AG20443 (cell line): ENCODE data around the gene CSNK1E.
"Not testable (repeated sequence)": the region's sequence is repeated elsewhere in the genome, so short reads cannot be mapped to it uniquely, and the experiment has no call there.

Experiments
- DNase-seq: peaks from one replicate; pipeline ENCODE4 v3.0.0; 2012; ENCODE audit warnings: low spot score, mixed read lengths

CSNK1E gene

DNA sequence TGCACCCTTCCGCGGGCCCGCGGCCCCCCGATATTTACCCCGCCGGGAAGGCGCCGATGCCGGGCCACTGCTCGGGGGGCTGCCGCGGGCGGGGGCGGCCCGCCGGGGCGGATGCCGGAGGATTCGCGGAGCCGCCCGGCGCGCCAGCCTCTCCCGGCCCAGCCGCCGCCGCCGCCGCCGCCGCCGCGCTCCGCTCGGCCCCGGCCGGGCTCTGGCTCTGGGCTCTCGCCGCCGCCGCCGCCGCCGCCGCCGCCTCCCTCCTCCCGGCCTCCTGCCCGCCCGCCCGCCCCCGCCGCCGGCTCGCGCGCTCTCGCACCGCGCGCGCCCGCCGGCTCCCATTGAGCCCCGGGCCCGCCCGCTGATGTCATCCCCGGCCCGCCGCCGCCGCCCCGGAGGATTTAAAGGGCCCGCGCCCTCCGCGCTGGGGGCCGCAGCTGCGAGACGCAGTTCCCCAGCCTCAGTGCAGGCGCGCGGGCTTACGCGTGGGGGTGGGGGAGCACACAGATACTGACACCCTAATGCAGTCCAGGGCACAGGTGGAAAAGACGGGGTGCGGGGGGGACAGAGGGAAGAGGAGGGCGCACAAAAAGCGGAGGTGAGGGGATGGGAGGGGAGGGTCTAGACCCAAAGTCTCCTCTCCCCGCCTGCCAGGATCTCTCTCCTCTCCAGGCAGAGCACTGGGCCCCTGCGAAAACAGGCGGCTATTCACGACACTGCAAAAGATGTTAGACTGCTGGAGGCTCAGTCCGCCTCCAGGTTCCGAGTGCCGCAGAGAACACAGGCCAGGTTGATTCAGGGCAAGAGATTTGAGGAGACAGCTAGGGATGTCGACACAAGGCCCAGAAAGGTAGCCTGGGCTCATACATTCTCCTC lies at the start of gene CSNK1E:
Gene CSNK1E, minus strand, starts transcription at position 312 of the 873 bp plus-strand sequence. CDS start 3,276 bp downstream, outside the sequence.
- peak; percentile 92 for DNase-seq

DNA sequence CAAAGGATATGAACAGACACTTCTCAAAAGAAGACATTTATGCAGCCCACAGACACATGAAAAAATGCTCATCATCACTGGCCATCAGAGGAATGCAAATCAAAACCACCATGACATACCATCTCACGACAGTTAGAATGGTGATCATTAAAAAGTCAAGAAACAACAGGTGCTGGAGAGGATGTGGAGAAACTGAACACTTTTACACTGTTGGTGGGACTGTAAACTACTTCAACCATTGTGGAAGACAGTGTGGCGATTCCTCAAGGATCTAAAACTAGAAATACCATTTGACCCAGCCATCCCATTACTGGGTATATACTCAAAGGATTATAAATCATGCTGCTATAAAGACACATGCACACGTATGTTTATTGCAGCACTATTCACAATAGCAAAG lies 48.6 kb upstream of the CSNK1E start:
- DNase-seq, result not testable (repeated sequence)

DNA sequence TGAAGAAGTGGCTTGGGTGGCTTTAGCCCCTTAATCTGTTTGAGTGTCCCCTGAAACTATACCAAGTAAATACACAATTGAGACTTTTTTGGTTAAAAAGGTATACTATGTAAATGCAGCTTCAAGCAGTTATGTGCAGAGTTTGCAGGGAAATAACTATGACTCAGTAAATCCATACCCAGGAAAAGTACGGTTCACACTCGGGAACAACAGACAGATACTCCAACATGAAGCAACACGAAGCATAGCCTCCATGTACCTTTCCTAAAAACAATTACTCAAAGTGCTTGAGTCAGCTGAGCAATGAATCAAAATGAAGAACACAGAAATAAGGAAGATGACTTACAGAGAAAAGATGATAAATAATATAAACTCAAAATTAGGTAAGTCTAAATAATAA lies 47.9 kb upstream of the CSNK1E start:
- DNase-seq, result not testable (repeated sequence)

DNA sequence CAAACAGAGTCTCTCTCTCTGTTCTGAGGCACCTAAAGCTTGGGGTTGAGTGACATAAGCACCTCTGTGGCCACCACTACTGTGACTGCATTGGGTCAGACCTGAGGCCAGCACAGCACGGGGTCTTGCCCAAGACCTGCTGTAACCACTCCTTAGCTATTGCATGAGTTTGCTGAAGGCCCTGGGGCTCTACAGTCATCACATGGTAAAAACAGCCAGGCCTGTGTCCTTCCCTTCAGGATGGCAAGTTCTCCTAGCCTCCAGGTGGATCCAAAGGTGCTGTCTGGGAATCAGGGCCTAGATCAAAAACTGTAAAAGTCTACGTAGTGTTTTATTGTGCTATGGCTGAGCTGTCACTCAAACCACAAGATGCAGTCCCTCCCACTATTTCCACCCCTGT lies 43.3 kb upstream of the CSNK1E start:
- DNase-seq, result not testable (repeated sequence)

DNA sequence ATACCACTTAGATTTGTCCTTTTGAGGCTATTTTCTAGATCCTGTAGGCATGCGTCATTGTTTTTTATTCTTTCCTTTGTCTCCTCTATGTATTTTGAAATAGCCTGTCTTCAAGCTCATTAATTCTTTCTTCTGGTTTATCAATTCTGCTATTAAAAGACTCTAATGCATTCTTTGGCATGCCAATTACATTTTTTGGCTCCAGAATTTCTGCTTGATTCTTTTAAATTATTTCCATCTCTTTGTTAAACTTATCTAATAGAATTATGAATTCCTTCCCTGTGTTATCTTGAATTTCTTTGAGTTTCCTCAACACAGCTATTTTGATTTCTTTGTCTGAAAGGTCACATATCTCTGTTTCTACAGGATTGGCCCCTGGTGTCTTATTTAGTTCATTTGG lies 42.6 kb upstream of the CSNK1E start:
- not testable (repeated sequence) for DNase-seq

DNA sequence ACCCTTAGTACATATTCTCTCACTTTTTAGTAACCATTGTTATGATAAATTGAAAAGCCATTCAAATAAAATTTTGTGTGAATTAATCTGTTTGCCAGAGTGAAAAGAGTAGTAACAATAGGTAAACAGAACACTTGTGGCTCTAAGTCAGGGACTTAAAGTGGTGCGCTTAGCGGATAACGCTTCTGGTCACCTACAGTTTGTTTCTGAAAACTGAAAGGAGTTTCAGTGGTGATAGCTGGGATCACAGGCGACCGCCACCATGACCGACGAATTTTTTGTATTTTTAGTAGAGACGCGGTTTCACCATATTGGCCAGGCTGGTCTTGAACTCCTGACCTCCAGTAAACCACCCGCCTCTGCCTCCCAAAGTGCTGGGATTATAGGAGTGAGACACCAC lies 40.7 kb upstream of the CSNK1E start:
- peak; percentile 0 for DNase-seq

DNA sequence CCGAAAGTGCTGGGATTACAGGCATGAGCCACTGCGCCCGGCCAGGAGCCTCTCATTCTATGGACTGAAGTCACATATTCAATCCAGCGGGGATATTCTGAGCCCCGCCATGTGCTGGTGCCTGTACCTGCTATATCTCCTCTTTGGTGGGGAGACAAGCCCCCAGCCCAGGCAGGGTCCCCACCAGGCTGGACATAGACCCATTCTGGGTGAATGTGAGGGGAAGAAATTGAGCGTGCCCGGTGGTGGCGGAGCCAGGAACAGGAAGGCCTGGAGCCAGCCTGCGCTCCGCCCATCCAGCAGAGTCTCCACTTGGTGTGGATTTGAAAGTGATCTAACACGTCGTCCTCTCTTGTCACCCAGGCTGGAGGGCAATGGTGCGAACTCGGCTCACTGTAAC lies 38.0 kb upstream of the CSNK1E start:
- DNase-seq, result peak; percentile 1

DNA sequence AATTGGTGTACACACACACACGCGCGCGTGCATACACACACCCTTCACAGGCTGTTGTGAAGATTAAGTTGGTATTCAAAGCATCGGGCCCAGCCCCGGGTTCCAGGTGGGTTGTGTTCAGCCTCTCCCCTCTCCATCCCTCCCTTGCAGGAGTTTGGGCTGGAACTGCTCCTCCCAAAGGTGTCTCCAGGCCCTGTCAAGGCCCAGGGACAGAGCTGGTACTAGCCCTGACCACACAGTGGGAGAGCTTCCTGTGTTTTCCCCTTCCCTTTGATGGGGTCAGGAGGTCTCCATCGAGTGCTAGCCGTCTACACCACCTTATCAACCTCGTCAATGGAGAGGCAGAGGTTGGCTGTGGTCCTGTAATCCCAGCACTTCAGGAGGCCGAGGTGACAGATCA lies 36.5 kb upstream of the CSNK1E start:
- peak; percentile 12 for DNase-seq

DNA sequence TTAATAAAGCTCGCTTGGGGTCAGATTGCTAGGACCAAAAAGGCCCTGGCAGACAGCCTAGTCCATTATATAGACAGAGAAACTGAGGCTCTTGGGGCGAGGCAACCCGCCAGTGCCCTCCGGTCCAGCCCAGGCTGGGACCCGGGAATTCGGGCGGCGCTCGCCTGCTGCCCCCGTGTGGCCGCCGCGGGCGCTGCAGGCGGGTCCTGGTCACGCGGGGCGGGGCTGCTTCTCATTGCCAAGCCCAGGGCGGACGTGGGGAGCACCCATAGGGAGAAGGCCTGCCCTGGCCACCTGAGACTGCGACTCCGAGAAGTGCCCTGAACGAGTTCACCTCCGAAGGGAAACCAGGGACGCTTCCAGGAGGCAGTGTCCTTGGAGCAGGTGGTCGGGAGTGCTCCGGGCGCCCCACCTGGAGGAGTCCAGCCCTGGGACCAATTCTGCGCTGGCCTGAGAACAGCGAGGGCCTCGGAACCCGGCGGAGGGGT lies 36.0 kb upstream of the CSNK1E start:
- DNase-seq, result peak; percentile 95

DNA sequence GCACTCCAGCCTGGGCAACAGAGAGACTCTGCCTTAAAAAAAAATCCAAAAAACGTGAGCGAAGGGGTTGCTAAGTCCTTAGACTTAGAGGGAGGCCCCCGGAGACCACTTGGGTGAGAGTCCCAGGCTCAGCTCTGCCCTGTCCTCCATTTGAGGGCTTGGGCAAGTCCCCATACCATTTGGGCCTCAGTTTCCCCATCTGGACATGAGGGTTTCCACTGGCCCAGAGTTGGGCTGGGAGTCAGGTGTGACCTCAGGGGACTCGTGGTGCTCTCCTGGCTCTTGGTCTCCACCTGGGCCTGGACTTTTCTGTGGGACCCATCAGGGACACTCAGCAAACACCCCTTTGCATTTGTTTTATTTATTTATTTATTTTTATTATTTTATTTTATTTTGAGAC lies 35.2 kb upstream of the CSNK1E start:
- DNase-seq, result no peak

DNA sequence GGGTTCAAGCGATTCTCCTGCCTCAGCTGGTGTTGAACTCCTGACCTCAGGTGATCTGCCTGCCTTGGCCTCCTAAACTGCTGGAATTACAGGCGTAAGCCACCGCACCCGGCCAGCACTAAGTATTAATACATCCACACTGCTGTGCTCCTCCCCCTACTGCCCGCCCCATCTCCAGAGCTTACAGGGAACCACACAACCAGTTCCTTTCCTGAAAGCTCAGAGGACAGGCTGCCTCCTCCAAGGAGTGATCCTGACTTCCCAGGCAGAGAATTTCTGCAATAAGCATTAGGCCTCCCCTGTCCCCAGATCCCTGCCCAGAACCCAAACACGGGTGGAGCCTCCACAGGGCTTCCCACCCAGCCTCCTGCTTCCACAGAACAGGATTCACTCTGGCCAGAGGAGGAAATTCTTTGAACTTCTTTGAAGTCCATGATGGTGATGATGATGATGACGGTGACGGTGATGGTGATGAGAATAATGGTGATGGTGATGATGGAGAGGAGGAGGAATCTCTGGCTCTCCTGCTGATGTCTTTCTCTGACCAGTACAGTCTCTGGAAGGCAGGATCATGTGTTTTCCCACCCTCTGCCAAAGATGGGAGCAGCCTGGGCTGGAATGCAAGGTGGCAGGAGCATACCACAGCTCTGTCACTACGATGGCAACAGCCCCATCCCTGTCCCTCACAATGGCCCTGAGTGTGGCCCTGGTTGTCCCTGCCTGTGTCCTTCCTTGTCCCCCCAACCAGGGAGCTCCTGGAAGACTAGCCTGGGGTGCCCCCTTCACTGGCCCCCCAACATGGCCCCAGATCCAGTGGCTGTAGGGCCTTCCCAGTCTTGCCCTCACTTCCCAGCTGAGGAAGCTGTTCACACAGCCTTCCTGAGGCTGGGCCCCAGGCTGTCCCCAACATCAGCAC lies 33.5 kb upstream of the CSNK1E start:
- no peak for DNase-seq

DNA sequence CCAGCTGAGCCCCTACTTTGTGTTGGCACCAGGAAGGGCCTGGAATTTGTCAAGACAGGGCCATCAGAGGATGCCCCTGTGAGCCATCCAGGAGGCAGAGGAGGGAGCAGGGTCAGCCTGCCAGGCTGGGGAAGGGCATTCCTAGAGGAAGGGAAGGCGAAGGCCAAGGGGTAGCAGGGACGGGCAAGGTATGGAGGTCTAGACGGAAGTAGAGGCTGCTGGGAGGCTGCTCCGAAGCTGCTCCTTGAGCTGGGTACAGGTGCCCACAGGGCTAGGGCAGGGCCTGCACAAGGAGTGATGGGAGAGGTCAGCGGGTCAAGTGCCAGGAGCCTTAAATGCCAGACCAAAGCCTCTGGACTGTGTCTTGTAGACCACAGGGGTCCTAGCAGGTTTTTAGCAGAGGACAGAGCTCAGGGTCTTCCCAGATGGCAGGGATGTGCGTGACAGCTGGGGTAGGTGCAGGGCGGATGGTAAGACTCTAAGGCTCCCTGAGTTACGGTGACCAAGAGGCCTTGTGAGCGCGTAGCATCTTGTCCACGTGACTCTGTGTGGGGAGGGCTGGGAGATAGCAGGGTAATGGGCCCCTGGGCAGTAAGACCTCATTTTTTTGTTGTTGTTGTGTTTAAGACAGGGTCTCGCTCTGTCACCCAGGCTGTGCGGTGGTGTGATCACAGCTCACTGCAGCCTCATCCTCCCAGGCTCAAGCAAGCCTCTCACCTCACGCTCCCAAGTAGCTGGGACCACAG lies 31.7 kb upstream of the CSNK1E start:
- DNase-seq, result no peak

DNA sequence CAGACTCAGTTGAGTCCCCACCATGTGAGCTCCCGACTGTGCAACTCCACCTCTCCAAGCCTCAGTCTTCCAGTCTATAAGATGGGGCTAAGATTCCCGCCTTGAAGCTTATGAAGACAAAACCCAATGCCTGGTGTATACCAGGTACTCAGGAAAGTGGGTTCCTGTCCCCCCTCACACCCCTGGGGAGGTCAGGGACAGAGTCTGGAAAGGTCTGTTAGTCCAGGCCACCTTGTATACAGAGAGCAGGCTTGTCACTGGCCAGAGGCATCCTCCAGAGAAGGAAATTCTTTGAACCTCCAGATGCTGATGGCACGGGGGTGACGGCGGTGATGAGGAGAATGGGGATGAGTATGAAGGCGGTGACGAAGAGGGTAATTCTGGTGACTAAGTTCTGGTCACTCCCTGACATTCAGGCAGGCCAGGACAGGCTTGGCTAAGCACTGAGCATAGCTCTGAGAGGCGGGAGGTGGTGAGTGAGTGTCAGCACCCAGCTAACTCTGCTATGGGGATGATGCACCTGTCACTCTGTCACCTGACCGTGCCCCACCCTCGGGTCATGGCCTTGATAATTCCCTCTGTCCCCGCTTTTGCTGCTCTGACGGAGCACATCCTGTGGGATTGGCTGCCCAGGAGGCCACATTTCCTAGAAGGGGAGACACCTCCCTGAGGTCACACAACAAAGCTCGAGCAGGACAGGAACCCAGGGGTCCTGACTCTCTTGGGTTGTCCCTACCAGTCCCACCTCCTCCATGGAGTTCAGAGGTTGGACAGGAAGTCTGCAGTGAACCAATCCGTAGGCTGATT lies 30.9 kb upstream of the CSNK1E start:
- DNase-seq, result peak; percentile 30

DNA sequence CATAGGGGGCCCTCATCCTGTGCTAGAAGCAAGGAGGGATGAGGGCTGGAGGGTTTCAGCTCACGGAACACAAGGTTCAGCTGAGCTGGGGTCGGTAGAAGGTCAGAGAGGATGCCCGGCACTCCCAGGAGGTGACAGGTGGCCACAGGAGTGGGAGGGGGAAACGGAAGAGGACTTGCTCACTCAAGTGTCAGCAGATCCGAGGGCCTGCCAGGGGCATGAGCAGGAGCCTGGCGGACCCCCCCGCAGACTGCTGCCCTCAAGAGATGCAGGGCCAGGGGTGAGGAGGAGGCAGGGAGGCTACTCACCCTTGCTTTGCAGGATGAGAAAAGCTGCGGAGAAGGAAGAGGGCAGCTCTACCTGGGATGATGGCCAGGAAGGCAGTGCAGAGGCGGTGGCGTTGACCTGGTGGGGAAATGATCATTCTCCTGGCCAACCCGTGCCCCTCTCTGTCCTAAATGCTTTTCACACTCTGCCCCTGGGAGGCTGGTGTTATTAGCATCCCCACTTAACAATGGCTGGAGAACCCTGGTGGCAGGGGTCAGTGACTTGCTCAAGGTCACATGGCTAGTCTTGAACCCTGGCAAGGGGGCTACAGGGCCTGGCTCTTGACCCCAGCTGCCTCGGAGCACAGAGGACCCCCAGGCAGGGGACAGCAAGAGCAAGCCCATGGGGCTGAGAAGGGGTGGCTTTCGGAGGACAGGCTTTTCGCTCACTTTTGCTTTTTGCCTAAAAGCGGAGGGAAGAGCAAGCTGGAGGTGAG lies 30.1 kb upstream of the CSNK1E start:
- DNase-seq, result no peak

DNA sequence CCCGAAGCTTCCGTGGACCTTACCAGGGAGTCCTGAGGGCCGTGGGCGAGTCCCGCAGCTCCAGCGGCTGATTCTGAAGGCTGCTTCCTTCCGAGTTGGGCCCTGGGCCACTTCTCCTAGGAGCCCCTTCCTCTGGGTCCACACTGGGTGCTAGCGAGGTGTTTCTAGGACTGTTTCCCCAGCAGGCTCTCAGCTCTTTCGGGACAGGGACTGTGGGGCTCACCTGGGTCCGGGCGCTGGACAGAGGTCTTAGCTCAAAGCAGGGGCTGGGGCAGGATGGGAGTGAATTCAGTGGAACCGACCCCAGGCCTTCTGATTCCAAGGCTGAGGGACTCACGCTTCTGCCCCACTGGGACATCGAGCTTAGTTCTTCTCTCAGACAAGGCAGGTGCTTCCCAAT lies 29.3 kb upstream of the CSNK1E start:
- no peak for DNase-seq

DNA sequence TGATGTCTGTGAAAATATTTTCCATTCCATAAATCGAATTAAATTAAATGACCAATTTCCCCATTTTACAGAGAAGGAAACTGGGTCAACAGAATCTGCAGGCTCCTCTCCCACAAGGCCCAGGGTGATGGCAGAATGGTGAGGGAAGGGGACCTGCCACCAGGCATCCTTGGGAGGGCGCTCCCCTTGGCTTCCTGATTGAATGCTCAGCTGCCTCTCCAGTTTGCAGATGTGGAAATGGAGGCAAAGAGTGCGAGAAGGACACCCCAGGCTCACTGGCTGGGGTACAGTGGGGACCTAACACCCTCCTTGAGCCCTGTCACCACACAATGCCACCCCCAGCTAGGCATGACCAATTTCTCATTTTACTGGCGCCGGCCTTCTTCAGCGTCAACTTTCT lies 28.5 kb upstream of the CSNK1E start:
- DNase-seq, result no peak

DNA sequence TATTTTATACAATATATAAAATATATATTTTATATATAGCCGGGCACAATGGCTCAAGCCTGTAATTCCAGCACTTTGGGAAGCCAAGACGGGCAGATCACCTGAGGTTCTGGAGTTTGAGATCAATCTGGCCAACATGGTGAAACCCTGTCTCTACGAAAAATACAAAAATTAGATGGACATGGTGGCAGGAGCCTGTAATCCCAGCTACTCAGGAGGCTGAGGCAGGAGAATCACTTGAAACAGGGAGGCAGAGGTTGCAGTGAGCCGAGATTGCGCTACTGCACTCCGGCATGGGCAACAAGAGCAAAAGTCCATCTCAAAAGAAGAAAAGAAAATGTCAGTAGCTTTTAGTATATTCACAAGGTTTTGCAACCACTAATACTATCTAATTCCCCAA lies 22.7 kb upstream of the CSNK1E start:
- not testable (repeated sequence) for DNase-seq

DNA sequence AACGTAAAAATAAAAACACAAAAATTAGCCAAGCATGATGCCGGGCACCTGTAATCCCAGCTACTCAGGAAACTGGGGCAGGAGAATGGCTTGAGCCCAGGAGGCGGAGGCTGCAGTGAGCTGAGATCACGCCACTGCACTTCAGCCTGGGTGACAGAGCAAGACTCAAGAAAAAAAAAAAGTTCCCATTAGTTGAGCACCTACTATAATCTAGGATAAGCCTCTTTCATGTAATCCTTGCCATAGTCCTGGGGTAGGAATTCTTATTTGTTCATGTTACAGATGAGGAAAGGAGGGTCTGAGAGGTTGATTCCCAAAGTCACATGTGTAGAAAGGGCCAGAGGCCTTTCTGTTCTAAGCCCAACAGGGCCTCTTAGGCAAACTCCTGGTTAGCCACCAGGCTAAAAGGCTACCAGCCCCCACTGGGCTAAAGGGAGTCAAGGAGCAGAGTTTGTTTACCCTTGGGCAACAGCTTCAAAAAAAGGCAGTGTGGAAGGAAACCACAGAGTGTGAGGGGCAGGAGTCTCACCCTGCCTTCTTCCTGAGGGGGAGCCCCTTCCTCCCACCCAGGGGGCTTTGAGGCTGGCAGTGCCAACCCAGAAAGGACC lies 21.6 kb upstream of the CSNK1E start:
- no peak for DNase-seq

DNA sequence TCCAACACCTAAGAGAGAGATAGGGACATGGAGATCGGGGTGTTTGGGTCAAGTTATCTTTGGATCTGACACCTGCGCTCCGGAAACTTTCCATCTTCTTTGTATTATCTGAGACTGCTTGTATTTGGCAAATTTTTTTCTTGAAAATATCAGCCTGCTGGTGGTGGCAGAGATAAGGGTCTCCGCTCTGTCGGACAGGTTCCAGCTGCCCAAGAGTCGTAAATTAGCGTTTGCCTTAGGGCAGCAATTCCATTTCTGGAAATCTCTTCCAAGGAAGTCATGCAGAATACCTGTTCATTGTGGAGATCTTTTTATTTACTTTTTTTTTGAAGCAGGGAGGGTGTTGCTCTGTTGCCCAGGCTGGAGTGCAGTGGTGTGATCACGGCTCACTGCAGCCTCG lies 19.5 kb upstream of the CSNK1E start:
- DNase-seq, result no peak

DNA sequence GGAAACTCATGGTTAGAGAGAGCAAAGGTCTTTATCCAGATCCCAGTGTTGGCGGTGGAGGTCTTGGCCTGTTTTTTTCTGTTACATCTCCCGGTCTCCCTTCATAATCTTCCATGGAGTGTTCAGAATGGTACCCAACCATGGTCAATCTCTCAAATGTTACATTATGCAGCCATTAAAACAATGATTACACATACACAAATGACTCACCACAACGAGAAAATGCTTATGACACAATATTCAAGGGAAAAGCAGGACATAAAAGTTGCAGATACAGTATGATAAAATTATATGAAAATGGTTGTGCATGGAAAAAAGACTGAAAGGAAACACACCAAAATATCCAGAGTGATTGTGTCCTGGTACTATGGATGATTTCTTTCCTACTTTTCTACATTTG lies 17.8 kb upstream of the CSNK1E start:
- no peak for DNase-seq
